Right kidney (tissue), 1 donor: Measurements from ENCODE around the gene NT5DC3.

Experiments used
- DNase-seq: peaks from one replicate; pipeline ENCODE4 v3.0.0-alpha.2; 2016

NT5DC3 gene

DNA sequence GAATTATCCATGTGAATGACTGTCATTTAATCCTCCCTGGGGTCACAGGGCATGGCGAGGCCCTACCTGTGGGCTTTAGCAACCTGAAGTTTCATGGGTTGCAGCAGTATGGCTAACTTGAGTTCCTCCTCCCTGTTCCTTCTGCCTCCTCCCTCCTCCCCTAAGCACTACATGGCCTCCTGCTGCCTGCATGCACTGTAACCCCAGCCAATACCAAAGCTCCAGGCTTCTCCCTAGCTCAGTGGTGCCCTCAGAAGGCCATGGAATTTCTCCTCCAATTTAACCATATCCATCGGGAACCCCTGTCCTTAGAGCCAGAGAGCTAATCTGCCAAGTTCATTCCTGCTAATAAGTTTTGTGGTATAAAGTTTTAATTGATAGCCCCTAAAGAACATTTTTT lies 95.1 kb downstream of the NT5DC3 start:
- no peak for DNase-seq

DNA sequence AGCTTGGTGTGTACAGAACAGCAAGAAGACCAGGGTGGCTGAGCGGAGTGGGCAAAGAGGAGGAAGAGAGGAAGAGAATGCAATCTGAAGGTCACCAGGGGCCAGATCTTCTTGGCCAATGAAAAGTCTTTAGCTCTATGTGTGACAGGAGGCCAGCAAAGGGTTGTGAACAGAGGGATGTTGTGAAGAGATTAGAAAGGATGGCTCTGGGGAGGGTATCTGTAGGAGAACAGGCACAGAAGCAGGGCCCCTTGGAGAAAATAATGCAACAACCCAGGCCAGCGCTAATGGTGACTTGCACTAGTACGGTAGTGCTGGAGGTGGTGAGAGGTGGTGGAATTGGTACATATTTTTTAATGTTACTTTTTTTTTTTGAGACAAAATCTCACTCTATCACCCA lies 97.2 kb downstream of the NT5DC3 start:
- DNase-seq: no peak

DNA sequence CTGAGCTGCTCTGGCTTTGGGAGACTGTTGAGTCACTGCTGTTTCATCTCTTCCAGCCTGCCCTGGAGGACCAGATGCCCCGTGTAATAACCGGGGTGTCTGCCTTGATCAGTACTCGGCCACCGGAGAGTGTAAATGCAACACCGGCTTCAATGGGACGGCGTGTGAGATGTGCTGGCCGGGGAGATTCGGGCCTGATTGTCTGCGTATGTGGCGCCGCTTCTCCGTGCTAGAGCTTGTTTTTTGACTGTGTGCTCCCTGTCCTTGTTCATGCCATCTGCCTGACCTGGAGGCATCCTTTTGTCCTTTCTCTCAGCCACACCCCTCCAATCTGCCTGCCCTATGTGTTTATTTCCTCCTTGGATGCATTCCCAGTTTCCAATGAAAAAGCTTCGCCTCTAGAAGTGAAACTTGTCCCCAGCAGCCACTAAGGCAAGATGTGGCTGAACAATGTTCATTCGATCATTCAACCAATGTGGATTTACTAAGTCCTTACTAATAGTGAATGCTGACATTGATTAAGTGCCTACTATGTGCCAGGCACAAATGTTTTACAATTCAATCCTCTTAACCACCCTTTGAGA lies 98.6 kb downstream of the NT5DC3 start:
- DNase-seq: no peak

DNA sequence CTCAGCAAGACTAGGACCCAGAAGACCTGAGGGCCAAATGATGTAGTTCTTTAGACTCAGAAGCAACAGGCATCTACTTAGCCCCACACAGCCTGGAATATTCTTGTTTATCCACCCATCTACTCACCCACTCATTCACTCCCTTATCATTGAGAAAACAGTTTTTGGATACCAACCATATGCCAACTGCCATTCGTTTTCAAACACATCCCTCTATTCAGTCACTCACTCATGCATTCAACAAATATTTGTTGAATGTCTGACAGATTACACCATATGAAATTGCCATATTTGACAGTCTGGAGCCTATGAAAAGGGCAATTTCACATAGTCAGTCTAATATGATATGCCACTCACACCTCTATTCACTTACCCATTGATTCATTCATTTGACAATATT lies 103.2 kb downstream of the NT5DC3 start:
- no peak for DNase-seq

DNA sequence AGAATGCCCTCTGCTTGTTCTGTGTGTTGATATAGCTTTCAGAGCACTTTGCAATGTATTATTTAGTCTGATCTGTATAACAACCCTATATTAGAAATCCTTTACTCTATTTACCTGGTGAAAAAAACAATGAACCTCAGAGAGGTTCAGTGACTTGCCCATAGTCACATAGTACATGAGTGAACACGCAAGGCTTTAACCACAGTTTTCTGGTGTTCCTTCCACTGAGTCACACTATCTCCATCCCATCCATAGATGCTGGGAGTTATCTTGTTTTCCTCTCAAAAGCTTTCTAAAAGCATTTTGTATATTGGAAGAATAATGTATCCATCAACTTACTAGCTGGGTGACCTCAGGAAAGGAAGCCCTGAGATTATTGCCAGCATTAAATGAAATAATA lies 104.5 kb downstream of the NT5DC3 start:
- DNase-seq: no peak

DNA sequence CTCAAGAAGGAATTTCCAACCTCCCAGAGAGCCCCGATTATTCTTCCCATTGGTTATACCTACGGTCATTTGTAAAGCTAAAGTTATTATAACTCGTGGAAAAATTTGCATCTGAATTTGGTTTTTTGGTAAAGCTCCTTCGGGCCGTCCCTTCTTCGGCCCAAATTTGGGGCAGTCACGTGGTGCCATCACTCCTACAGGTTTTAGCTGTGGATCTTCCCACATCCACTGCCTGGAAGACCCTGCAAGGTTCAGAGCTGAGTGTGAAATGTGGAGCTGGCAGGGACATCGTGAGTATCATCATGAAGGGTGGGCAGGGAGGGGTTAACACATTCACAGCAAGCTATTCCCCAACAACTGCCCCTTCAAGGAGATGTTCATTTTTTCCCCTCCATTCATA lies 105.7 kb downstream of the NT5DC3 start:
- no peak for DNase-seq

DNA sequence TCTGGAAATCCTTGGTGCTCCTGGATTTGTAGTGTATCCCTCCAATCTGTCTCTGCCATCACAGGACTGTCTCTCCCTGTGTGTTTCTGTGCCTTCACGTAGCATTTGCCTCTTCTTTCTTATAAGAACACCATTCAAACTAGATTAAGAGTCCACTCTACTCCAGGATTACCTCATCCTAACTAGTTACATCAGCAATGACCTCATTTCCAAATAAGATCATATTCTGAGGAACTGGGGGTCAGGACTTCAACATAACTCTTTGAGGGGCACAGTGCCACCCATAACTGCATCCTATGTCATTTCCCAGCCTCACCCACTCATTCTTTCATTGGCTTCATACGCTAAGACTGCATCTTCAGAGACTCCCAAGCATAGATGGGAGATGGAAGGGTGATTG lies 106.2 kb downstream of the NT5DC3 start:
- DNase-seq: no peak

DNA sequence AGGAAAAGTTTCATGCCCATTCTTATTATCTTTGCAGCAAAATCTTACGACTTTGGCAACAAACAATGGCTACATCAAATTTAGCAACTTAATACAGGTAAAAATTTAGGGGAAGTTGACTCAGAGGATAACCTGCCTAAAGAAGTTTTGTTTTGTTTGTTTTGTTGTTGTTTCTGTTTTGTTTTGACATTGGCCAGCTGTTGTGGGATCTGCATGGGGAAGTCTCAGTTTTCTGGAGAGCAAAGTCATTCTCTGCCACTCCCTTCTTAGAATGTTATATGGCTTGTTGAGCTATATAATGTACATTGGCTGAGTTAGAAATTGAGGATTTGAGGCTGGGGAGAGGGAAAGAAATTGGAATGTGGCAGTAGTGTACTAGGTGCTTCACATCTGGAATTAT lies 109.5 kb downstream of the NT5DC3 start:
- DNase-seq: no peak

DNA sequence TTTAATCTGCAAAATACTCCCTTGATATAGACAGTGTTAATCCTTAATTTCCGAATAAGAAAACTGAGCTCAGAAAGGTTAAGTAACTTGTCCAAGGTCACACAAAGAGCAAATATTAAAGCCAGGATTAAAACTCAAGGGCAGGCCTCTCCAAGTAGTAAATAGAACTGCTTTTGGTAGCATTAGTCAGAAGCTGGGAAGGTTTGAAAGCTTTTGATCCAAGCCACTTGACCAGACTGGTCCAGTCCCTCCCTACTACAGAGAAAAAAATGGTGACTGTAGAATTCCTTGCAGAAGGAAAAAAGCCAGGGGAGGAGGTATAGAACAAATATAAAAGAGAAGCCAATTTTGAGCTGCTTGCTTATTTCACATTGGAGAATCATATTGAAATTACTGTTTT lies 111.5 kb downstream of the NT5DC3 start:
- DNase-seq: no peak

DNA sequence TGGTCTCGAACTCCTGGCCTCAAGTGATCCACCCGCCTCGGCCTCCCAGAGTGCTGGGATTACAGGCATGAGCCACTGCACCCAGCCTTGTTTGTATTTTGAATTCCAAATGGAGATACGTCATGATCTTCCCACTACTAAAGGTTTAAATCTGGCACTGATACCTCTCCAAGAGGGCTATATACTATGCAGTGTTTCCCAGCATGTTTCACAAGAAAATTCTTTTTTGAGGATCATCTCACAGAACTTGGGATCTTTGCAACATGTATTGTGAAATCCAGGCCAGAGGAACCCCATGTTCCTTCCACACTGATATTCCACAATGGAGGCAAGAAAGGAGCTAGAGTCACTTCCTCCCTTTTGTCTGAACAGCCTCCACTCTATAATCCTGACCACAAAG lies 112.7 kb downstream of the NT5DC3 start:
- DNase-seq: no peak

DNA sequence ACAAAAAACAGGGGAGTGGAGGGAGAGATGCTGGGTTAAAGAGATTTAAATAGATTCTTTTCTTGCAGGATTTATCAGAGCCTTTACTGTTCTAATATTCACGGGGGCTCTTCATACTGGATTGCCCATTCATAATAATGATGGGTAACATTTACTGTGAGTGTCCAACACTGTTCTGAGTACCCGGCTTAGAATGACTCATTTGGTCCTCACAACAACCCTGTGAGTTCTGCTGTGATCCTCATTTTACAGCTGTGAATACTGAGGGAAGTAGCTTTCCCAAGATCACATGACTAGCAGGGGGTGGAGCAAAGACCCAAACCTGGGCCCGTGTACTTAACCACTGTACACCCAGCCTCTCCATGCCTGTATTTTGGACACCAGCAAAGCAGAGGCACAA lies 113.4 kb downstream of the NT5DC3 start:
- DNase-seq: no peak

DNA sequence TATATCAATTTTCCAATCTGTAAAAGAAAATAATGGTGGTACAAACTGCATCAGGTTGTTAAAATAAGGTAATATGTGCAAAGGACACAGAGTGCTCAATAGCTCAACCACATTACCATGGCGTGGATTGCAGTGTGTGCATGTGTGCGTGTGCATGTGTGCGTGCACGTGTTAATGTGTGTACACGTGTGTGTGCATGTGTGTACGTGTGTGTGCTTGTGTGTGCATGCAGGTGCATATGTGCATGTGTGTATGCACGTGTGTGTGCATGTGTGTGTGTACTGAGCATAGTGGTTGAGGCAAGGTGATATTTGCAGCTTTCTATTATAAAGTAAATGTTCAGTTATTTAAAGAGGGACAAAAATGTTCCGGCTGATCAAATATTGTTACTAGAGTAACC lies 115.6 kb downstream of the NT5DC3 start:
- no peak for DNase-seq
